HG03135 (cell line): ENCODE data around the gene AOPEP.
"Not testable (repeated sequence)": the region's sequence is repeated elsewhere in the genome, so short reads cannot be mapped to it uniquely, and the experiment has no call there.

ENCODE experiments used
- ATAC-seq: cut with Tn5 transposase; IDR thresholded peaks from one replicate; pipeline ENCODE4 v1.9.1; 2021; ENCODE audit warnings: mild to moderate bottlenecking, moderate library complexity; ENCODE audit not compliant: unreplicated experiment

AOPEP gene

GRCh38 chr9:94927048-94927761 lies 200.7 kb downstream of the AOPEP start:
- no peak for ATAC-seq

- ATAC-seq: no peak
Measured at GRCh38 chr9:94927762-94928670, 201.5 kb downstream of the AOPEP start.

- ATAC-seq: no peak
Measured at GRCh38 chr9:94928691-94929368, 202.3 kb downstream of the AOPEP start.

- no peak for ATAC-seq
Measured at GRCh38 chr9:94929369-94929756, 202.9 kb downstream of the AOPEP start.

GRCh38 chr9:94931036-94931633 lies 204.6 kb downstream of the AOPEP start:
- no peak for ATAC-seq

- ATAC-seq: no peak
Measured at GRCh38 chr9:94931740-94932139, 205.2 kb downstream of the AOPEP start.

- no peak for ATAC-seq
Measured at GRCh38 chr9:94932652-94933510, 206.4 kb downstream of the AOPEP start.

- no peak for ATAC-seq
Measured at GRCh38 chr9:94933511-94933828, 207.0 kb downstream of the AOPEP start.

- no peak for ATAC-seq
Measured at GRCh38 chr9:94934816-94935328, 208.4 kb downstream of the AOPEP start.

- no peak for ATAC-seq
Measured at GRCh38 chr9:94935396-94935795, 208.9 kb downstream of the AOPEP start.

GRCh38 chr9:94936419-94936818 lies 209.9 kb downstream of the AOPEP start:
- ATAC-seq: no peak

GRCh38 chr9:94937214-94937903 lies 210.9 kb downstream of the AOPEP start:
- ATAC-seq: no peak

- no peak for ATAC-seq
Measured at GRCh38 chr9:94938384-94938783, 211.9 kb downstream of the AOPEP start.

GRCh38 chr9:94940296-94940695 lies 213.8 kb downstream of the AOPEP start:
- not testable (repeated sequence) for ATAC-seq

GRCh38 chr9:94941211-94941875 lies 214.8 kb downstream of the AOPEP start:
- ATAC-seq: no peak

- ATAC-seq: no peak
Measured at GRCh38 chr9:94944626-94945025, 218.1 kb downstream of the AOPEP start.

- no peak for ATAC-seq
Measured at GRCh38 chr9:94945197-94946144, 219.0 kb downstream of the AOPEP start.

GRCh38 chr9:94946256-94946655 lies 219.8 kb downstream of the AOPEP start:
- no peak for ATAC-seq
